Measurements from ENCODE around the gene RAPGEF2.

Gene RAPGEF2

GRCh38 chr4:159204566-159204965 is 101.7 kb downstream of the RAPGEF2 start:
- Histone ChIP-seq H3K9me3 (ENCODE audit: severe bottlenecking) (no peaks in the 10 kb centered on the region), H3K4me3 (ENCODE audit: low read depth, low read length) (no peak overlapping the region), H3K36me3 (no peaks in the 10 kb centered on the region), H3K27me3 (ENCODE audit: insufficient read depth, low read depth, severe bottlenecking) (no peaks in the 10 kb centered on the region), H3K27ac (no peak overlapping the region)
- TF ChIP-seq, protein P1, sequence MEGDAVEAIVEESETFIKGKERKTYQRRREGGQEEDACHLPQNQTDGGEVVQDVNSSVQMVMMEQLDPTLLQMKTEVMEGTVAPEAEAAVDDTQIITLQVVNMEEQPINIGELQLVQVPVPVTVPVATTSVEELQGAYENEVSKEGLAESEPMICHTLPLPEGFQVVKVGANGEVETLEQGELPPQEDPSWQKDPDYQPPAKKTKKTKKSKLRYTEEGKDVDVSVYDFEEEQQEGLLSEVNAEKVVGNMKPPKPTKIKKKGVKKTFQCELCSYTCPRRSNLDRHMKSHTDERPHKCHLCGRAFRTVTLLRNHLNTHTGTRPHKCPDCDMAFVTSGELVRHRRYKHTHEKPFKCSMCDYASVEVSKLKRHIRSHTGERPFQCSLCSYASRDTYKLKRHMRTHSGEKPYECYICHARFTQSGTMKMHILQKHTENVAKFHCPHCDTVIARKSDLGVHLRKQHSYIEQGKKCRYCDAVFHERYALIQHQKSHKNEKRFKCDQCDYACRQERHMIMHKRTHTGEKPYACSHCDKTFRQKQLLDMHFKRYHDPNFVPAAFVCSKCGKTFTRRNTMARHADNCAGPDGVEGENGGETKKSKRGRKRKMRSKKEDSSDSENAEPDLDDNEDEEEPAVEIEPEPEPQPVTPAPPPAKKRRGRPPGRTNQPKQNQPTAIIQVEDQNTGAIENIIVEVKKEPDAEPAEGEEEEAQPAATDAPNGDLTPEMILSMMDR (IDR thresholded peaks at IDR 0.05; ENCODE audit: low read depth, low read length) = no peak
- no peak for DNase-seq

- Histone ChIP-seq H3K27ac (no peak overlapping the region), H3K27me3 (ENCODE audit: insufficient read depth, low read depth, severe bottlenecking) (no peaks in the 10 kb centered on the region), H3K4me3 (ENCODE audit: low read depth, low read length) (no peak overlapping the region), H3K9me3 (ENCODE audit: severe bottlenecking) (no peaks in the 10 kb centered on the region), H3K36me3 (no peaks in the 10 kb centered on the region)
- no peak for DNase-seq
- TF ChIP-seq, protein P1 (IDR thresholded peaks at IDR 0.05; ENCODE audit: low read depth, low read length) = no peak
Measured at GRCh38 chr4:159205466-159205865, 102.6 kb downstream of the RAPGEF2 start.

DNA sequence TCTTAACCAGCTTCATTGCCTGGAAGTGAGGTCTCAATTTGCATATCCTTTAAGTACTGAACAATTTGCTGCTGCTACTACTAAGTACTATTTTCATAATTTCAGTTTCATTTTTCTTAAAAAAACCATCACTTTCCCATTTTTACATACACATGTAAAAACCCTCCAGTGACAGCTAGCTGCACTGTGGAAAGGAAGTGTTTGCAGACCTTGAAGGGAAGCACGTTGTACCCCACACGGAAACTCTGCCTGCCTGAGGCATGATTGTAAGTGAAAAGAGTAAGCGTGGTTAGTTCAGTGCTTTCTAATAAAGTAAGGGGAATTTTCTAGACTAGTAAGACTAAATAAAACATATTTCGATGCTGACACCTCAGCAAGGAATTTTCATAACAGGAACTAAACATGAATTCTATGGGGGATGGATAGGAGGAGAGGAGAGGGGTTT is 103.6 kb downstream of the RAPGEF2 start:
- Histone ChIP-seq H3K36me3 (no peaks in the 10 kb centered on the region), H3K9me3 (ENCODE audit: severe bottlenecking) (no peaks in the 10 kb centered on the region), H3K27ac (no peak overlapping the region), H3K27me3 (ENCODE audit: insufficient read depth, low read depth, severe bottlenecking) (no peaks in the 10 kb centered on the region), H3K4me3 (ENCODE audit: low read depth, low read length) (no peak overlapping the region)
- TF ChIP-seq, protein P1 (IDR thresholded peaks at IDR 0.05; ENCODE audit: low read depth, low read length) = no peak
- DNase-seq = no peak

- Histone ChIP-seq H3K27me3 (ENCODE audit: insufficient read depth, low read depth, severe bottlenecking) (no peaks in the 10 kb centered on the region), H3K36me3 (no peaks in the 10 kb centered on the region), H3K27ac (no peak overlapping the region), H3K9me3 (ENCODE audit: severe bottlenecking) (no peaks in the 10 kb centered on the region), H3K4me3 (ENCODE audit: low read depth, low read length) (no peak overlapping the region)
- no peak for DNase-seq
- TF ChIP-seq, protein P1 (IDR thresholded peaks at IDR 0.05; ENCODE audit: low read depth, low read length) = no peak
Measured at GRCh38 chr4:159209249-159209648, 106.4 kb downstream of the RAPGEF2 start.

DNA sequence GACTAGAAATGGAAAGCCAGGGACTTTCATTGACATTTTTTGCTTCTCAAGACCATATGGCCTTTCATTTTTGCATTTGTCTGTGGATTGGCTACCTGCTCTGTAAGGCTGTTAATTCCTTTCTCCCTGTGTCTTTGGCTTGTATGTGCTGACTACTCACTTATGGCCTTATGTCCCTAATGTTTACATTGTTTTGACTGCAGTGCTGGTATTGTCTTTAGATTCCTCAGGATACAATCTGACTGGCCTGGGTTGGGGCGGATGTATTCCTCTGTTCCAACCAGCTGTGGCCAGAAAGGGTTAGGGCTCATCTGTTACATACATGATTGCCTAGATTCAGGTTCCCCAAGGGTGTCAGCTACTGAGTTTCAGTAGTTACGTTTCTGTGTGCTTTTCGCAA is 108.1 kb downstream of the RAPGEF2 start:
- Histone ChIP-seq H3K9me3 (ENCODE audit: severe bottlenecking) (no peaks in the 10 kb centered on the region), H3K27me3 (ENCODE audit: insufficient read depth, low read depth, severe bottlenecking) (no peaks in the 10 kb centered on the region), H3K36me3 (no peaks in the 10 kb centered on the region), H3K4me3 (ENCODE audit: low read depth, low read length) (no peak overlapping the region), H3K27ac (no peak overlapping the region)
- TF ChIP-seq, protein P1 (IDR thresholded peaks at IDR 0.05; ENCODE audit: low read depth, low read length) = no peak
- no peak for DNase-seq

DNA sequence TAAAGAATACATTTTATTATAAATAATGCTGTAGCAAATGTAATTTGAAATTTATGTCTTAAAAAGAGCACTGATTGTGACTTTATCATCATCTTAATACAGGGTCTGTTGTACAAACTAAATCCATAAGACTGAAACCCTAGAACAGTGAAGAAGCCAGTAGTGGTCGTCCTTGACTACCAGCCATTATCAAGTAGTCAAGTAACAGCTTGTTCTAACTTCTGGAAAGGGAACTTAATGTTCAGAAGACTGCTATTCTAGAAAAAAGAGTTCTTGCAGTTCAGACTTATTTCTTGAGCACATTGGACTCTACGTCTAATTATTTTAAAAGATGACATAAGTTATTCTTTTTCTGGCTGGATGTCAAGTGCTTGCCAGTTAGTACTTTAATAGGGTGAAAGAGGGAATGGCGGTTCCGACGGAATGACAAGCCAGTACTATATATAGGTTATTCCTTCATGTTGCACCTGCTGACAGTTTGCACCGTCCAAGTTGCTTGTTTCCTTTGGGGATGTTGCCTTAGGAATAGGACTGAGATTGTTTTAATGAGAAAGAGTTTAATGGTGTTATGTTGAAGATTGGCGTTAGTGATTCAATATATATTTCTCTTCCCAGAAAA is 109.9 kb downstream of the RAPGEF2 start:
- Histone ChIP-seq H3K36me3 (no peaks in the 10 kb centered on the region), H3K27ac (no peak overlapping the region), H3K27me3 (ENCODE audit: insufficient read depth, low read depth, severe bottlenecking) (no peaks in the 10 kb centered on the region), H3K4me3 (ENCODE audit: low read depth, low read length) (no peak overlapping the region), H3K9me3 (ENCODE audit: severe bottlenecking) (no peaks in the 10 kb centered on the region)
- DNase-seq = no peak
- TF ChIP-seq, protein P1 (IDR thresholded peaks at IDR 0.05; ENCODE audit: low read depth, low read length) = no peak

All from WERI-Rb-1 (cell line).